Activated naive CD4-positive, alpha-beta T cell (primary cell): ENCODE measurements around the gene PARN.

ENCODE experiments used
- DNase-seq, 4 experiments: peaks; one replicate each; lab custom pipeline; 2025; lab: John Stamatoyannopoulos, UW

The PARN gene

DNA sequence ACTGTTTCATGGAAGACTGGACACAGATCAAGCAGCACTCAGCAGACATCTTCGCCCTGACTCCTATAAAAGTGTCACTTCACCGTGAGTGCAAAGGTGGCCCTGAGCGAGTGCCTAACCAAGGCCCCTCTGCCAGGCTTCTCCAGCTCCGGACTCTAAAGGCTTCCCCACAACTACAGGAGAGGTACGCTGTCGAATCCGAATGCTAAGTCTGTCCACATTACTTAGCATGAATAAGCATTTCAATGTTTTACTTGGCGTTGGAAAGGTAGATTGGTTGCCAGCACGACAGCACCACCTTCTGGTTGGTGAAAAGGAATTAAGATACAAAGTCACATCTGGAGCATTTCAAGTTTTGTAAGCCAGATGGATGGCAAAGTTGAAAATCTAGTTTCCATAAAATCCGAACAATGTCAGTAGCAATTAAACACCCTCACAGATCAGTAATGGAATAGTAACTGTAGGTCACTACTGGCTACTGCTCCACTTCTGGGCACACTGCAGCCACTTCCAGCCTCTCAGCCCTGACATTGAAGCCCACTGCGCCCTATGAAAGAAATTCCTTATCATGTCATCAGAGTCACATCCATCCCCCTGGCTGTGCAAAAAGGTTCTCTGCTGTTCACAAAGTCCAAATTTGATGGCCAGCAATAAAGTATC, 100.9 kb downstream of the PARN start:
- DNase-seq, result peak; percentile 1 to 26 (median 24)

DNA sequence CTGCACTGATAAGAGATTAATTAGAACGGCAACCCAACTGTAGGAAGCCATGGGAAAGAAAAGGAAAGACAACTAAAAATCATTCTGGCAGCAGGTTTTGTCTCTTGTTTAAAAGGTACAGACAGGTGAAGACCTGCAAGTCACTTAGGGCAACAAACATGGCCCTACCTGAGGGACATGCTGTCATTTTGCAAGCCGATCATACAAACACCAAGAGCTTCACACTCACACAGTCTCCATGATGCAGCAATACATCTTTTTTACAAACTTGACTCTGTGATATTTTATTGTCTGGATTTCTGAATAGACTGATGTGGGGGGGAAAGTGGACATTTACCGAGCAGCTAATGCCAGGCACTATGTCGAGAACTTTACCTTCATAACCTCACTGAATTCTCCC, 101.8 kb downstream of the PARN start:
- no peak for DNase-seq

DNA sequence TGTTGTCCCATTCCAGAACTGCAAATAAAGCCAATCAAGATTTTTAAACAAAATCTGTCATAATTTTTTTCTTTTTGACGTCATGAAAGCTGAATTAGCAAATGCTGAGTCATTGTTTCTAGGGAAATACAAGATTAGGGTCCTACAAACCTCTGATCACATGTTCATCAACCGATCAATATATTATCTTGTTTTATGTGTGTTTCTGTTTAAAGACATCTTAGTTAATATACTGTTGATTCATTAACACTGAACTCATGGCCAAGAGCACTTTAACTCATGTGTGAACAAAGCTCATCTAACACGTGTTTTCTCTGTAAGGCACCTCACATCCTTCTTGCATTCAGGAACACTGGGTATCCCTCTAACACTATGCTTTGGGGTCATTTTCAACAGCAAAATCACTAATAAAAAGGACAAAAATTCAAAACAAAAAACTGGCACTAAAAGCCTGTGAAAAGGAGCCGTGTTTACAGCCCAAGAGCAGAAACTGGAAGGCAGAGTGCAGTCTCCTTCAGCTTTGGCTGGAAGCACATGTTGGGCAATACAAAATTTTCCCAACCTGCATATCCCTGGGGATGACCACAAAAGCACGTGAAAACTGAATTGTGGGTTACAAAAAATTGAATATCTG, 102.5 kb downstream of the PARN start:
- DNase-seq, result no peak

DNA sequence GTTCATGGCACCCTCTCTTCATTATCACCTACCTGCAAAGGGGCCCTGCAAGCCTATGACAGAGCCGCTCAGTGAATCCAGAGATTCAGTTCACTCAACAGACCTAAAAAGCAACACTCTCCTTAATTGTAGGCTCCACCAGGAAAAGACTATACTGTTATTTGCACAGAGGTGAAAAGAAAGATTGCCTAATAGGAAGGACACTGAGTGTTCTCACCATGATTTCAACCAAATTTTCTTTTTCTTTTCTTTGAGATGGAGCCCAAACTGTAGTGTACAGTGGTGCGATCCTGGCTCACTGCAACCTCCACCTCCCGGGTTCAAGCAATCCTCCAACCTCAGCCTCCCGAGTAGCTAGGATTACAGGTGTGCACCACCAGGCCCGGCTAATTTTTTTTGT, 104.5 kb downstream of the PARN start:
- no peak for DNase-seq

DNA sequence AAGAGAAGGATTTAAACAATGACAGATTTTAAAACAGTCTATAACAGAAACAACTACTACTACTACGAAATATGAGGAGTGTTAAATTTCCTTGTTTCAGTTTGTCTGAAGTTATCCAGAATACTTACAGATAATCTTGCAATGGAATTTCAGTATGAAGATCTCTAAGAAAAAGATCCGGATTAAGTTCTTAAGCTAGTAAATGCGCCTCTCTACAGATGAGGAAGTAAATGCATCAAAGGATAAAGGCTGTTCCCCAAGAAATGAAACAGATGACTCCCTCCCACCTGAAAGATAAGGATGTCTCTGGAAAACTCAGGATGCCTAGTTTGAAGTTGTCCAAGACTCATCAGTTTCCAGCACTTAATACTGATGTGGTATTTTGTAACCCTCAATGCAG, 105.1 kb downstream of the PARN start:
- DNase-seq, result no peak

DNA sequence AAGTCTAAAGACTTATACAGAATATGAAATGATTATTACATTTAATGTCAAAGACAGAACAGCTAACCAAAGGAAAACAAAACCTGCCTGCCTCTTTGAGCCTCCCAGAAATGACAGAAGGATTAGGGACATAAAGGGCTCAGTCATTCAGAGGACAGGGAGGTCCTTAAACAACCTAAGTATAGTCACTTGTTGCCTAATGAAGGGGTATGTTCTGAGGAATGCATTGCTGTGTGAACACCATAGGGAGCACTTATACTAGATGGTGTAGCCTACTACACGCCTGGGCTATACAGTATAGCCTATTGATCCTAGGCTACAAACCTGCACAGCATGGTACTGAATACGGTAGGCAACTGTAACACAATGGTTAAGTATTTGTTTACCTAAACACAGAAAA, 106.4 kb downstream of the PARN start:
- no peak for DNase-seq

DNA sequence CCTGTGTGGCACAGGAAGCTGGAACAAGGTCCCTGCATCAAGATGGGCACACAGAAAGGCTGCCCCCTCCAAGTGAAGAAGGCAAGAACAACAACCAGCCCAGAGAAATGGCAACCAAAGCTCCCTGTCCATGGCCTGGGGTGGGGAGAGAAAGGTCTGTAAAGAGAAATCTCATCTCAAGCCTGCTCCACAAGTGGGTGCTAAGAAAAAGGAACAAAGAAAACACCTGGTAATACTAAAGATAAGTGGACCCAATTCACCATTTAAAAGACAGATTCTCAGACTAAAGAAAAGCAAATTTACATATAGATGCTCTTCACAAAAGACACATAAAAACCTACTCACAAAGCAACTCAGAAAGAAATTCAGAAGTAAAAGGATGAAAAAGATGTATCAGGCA, 107.4 kb downstream of the PARN start:
- no peak for DNase-seq

DNA sequence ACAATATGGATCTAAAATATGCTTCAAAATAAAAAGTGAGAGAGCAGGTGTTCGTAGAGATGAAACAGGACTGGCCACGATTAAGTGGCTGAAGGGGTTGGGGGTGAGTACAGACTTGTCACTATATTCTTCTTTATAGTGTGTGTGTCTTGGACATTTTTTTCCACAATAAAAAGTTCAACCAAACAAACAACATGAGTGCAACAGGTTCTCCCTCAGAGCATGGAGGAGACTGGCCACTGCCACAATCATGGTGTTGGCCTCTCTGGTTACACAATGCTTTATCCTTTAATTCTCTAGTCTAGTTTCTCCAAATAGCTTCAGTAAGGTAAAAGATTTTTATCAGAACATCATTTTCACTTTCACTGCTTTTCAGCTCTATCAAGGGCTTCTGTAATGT, 109.3 kb downstream of the PARN start:
- no peak for DNase-seq

DNA sequence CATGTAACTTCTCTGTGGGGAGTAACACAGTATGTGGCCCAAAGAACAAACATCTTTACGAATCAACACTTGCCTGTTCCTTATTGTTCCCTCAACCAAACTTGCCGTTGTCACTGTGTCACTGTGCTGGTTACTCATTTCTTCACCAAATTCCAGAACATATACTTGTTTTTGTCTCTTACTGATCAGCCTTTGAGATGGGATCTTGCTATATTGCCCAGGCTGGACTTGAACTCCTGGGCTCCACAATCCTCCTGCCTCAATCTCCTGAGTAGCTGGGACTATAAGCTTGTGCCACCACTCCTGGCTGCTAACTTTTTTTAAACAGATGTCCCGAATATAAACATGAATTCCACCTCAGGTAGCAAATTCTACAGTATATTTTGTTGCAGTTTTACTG, 115.1 kb downstream of the PARN start:
- no peak for DNase-seq

DNA sequence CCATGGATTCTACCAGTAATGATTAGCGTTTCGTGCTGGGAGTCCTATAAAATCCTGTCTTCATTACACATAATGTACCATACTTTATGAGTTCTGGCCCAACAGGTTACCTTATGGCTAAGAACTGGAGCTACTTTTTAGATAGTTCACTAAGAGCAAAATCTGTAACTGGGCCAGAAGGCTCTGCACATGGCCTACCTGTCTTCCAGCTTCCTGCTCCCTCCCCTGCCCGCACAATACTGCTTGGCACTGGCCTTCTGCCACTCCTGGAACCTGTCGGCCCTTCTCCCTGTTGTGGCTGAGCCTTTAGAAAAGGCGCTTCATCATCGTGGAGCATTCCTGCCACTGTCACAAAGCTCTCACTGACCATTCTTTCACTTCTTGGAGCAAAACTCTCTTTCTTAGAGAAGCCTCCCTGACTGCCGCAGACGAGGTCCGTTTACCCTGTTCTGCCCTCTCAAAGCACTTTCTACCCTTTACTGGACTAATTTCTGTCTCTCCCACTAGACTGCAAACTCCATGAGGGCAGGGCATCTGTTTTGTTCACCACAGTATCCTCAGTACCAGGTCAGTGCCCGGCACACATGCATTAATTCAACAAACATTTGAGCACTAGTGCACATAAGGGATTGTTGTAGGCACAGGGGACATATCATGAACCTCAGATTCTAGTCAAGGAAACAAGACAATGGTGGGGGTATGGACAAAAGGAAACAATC, 116.5 kb downstream of the PARN start:
- DNase-seq, result no peak

DNA sequence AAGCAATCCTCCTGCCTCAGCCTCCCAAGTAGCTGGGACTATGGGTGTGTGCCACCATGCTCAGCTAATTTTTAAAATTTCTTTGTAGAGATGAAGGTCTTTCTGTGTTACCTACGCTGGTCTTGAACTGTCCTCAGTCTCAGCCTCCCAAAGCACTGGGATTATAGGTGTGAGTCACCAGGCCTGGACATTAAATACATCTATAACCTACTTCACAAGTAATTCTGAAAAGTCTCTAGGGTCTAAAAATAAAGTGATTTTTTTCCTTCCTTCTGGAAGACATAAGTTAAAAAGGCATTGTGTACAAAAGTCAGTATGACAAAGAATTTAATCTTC, 118.3 kb downstream of the PARN start:
- DNase-seq, result no peak

DNA sequence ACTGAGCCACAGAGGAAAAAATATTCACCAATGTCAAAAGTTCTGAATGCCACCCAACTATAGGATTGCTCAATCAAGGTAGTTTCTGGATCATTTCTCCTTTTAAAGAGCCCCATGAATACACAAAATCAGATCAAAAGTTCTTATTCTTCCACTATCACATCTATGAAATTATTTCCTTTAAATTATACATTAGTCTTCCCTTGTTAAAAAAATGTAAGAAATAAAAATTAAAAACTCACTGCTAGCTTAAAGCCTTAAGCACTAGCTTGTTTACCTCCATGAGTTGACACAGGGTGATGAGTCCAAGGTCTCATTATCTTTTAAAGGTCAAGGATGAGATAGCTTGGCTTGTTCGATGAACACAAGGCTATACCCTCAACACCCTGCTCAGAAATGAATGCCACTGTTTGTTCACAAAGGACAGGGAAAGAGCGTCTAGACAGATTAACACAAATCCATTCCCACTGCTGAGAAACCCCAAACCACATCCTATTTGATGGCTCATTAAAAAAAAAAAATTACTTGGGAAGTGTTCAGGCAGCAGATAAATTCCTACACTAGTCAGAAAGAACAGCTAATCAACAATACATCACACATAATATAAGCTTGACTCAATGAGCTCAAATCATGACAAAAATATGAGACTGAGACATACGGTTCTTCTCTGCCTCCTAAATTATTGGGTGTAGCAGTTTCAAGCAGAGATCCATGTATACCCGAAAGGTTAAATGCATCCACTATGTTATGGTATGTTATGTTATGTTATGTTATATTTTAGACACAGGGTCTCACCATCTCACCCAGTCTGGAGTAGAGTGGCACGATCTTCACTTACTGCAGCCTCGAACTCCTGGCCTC, 118.9 kb downstream of the PARN start:
- no peak for DNase-seq

DNA sequence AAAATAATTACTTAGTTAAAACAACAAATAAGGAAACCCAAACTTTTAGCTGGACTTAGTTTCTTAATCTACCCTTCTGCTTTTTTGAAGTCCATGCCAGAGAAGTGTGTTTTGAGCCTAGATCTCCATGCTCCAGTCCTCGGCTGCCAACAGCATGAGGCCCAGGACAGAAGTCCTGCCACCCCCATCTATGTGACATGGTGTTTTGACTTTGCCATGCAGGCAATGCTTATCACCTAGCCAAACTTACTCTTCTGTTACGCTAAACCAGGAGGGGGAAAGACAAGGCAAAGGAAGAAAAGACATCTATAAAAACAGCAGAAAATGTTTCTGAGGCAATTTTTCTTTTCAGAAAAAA, 119.5 kb downstream of the PARN start:
- DNase-seq, result no peak

DNA sequence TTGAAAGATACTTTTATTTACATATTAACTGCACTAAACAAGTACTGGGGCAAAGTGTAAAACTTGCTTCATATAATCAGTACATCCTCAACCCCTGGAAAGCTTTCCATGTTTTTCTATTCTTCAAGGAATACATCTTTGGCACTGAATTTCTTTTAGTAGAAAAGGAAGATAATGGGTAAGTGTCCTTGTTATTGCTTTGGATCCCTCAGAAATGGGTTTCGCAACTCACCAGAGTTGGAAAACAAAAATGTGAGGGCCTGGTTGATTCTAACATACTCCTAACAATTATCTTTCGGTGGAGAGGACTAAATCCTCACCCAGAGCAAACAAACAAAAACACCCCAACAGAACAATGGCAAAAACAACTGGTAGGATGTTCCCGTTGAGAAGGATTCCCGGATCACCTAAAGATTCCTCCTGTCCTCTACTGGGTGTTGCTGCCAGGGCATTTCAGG, 120.4 kb downstream of the PARN start:
- no peak for DNase-seq

DNA sequence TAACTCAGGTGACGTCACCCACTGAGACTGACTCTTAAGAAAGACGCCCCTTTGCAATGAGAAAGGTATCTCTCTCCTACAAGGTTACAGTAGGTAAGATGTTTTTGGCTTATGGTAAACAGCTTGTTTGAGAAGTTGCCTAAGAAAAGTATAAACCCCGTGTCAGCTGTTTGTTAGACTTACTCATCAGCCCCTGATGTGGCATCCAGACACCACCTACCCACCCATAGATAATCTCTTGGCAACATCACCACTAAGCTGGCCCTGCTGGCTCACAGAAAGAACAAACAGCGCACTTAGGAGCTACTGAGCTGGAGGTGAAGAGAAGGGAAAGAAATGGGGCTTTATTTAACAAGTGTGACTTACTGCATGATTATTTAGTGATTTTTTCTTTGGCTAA, 121.0 kb downstream of the PARN start:
- DNase-seq, result no peak

DNA sequence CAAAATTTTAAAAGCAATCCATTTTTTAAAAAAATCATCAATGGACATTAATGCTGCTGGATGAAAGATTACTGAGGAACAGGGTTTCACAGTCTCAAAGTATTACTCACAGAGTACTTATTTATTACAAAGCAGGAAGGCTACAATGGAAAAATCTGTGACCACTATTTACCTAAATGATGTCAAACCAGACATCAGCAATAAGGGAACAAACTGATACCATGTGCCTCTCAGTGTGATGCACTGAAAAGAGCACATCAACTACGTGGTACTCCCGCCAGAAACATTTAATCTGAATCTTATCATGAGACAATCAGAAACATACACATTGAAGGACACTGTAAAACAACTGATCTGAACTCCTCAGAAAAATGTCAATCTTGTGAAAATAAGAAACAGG, 124.2 kb downstream of the PARN start:
- DNase-seq, result no peak

DNA sequence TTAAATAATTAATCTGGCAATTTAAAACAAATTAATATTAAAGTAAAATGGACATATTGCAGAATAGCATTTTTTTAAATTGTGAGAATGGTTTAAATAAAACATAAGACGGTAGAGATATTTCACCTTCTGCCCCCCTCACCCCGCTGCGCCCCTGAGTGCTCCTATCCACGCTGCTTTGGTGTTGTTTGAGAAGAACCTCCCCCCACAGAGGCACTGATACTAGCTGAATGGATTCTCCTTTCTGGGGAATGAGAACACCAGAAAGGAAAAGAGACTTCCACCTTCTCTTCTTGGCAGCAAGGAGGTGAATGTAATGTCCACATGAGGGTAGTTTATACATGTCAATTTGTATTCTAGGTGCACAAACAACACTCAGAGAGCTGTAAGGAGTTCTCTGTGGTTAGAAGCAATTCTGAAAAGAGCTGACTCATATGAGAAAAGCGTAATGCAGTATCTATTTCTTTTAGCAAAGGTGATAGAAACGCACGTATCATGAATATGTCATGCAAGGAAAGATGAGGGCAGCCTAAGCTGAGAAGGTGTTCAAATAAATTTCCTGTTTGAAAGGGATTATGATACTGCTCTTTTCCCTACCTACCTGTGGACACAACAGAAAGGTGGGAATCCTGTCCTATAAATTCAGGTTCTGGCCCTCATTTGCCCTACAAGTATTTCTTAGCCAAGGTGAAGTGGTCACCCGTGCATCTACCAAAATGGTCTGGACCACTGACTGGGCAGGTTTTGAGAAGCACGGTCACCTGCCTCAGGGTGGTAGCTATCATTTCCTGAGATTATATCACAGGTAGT, 126.9 kb downstream of the PARN start:
- no peak for DNase-seq

DNA sequence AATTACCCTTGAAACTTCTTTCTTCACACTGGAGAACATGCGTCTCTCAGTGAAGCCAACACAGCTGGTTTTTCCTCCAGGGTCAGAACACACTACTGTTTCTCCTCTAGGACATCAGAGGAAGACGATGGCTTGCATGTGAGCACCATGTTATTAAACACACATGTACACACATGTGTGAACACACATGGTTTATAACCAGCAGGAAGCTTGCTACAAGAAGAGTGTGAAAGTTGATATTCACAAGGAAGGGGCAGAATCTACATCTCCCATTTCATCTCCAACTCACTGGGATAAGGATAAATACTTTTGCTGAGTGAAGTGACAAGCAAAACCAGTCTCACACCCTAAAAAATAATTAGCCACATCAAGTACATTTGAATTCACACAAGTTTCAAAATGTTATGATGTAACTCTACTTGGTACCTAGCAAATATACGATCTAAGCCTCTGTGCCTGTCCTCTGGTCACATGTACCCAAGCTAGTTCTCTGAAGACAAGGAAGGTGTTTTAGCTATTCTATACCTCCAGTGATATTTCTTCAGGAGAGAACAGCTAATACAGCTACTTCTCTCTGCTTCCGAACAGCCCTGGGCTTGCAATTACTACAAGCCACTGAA, 127.7 kb downstream of the PARN start:
- DNase-seq, result no peak

DNA sequence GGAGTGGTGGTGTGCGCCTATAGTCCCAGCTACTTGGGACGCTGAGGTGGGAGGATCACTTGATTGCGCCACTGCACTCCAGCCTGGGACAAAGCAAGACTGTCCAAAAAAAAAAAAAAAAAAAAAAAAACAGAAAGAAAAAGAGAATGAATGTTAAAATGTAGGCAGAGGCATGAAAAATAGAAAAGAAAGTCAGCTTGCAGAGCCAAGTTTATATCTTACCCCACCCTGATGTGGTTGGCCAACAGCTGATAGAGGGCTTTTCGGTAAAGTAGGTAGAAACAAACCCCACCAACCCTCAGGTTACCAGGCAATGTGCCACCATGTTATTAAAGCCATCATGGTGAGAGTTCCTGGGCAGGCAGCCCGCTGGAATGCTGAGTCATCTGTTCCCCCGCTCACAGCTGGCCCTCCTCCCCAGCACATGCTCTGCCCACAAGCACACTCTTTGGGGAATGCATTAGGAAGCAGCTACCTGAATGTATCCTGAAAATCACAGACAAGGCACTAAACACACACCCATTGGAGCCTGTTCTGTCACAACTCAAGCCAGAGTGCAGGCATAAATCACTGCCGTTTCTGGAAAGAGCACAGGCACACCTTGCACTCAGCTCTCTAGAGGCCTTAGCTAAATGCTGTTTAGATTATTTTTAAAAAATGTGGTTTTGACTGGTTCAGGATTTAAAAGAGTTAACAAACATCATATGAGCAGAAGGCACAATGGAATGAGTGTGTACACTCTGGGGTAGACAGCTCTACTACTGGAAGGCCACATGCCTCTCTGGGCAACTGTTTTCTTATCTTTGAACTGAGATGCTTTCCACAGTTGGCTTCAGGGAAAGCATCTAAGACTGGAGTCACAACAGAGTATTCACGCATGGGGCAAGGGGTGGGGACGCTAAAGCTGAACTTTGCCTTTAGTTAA, 128.5 kb downstream of the PARN start:
- DNase-seq, result no peak

DNA sequence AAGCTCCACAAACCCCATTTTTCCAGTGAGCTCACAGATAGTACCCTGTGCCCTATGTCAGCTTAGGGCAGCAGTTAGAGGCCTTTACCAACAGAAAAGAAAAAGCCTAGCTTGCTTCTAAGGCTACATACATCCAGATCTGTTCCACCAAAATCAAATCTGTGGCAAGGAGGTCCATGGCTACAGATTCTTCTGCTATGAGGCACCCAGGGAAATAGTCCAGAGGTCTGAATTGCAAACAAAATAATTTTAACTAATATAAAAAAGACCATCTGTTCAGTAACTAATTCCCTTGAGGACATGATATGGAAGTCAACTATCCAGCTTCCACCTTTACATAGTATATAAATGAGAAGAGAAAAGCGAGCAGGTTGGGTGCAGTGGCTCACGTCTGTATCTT, 129.3 kb downstream of the PARN start:
- no peak for DNase-seq
